Smooth muscle cell (in vitro differentiated cells): ENCODE data around the gene ARHGEF1. TPM values are rescaled to one million over a fixed set of nuclear protein-coding genes. Genes with fewer than 3 reads are reported as not detected.

ENCODE experiments used
- DNase-seq: peaks from one replicate; lab custom pipeline; 2025; ENCODE audit not compliant: unreplicated experiment; lab: John Stamatoyannopoulos, UW
- H2AFZ ChIP-seq: fragments of 200-600 bp; sonication (generic); 2 replicates; pipeline ENCODE4 v1.6.0; 2016; ENCODE audit warnings: antibody characterized with exemption, low read depth, mild to moderate bottlenecking
- H3F3A ChIP-seq: fragments of 200-600 bp; sonication (generic); 2 replicates; pipeline ENCODE4 v1.6.0; 2017; ENCODE audit warnings: antibody characterized with exemption, low read depth
- H3K27ac ChIP-seq: fragments of 200-600 bp; sonication (generic); 2 replicates; pipeline ENCODE4 v1.5.1; 2016; ENCODE audit warnings: low read depth, mild to moderate bottlenecking
- H3K27me3 ChIP-seq: fragments of 200-600 bp; sonication (generic); 2 replicates; pipeline ENCODE4 v1.6.1; 2016; ENCODE audit warnings: low read depth, mild to moderate bottlenecking
- H3K36me3 ChIP-seq: fragments of 200-600 bp; sonication (generic); 2 replicates; pipeline ENCODE4 v1.5.1; 2016; ENCODE audit warnings: low read depth
- H3K4me1 ChIP-seq: fragments of 200-600 bp; sonication (generic); 2 replicates; pipeline ENCODE4 v1.5.1; 2016; ENCODE audit warnings: low read depth
- H3K4me2 ChIP-seq: fragments of 200-600 bp; sonication (generic); 2 replicates; pipeline ENCODE4 v1.6.0; 2016; ENCODE audit warnings: mild to moderate bottlenecking
- H3K4me3 ChIP-seq: fragments of 200-600 bp; sonication (generic); 2 replicates; pipeline ENCODE4 v1.5.1; 2016; ENCODE audit warnings: mild to moderate bottlenecking
- H3K79me2 ChIP-seq: fragments of 200-600 bp; sonication (generic); 2 replicates; pipeline ENCODE4 v1.6.0; 2016; ENCODE audit warnings: low read depth, mild to moderate bottlenecking
- H3K9ac ChIP-seq: fragments of 200-600 bp; sonication (generic); 2 replicates; pipeline ENCODE4 v1.6.0; 2016; ENCODE audit warnings: low read depth
- H3K9me3 ChIP-seq: fragments of 200-600 bp; sonication (generic); replicated peaks from 2 replicates; pipeline ENCODE4 v1.5.1; 2016; ENCODE audit warnings: low read depth
- H4K20me1 ChIP-seq: fragments of 200-600 bp; sonication (generic); 2 replicates; pipeline ENCODE4 v1.6.0; 2016; ENCODE audit warnings: low read depth
- CTCF ChIP-seq: fragments of 200-600 bp; sonication (generic); IDR thresholded peaks from 2 replicates; pipeline ENCODE4 v1.5.1; 2017; ENCODE audit warnings: borderline replicate concordance, mild to moderate bottlenecking, antibody characterized with exemption; ENCODE audit not compliant: insufficient read depth, poor library complexity, severe bottlenecking
- WGBS: methylation state at CpG from one replicate; pipeline ENCODE4 v1.1.7; 2016; ENCODE audit warnings: low lambda C conversion rate; 5-methylcytosine and 5-hydroxymethylcytosine counted together
- polyA plus RNA-seq: library from polyadenylated mRNA; unstranded; fragments of >200 nt; fragmentation: Nextera tagmentation; extraction: Ambion mirVana; gene quantifications from 2 replicates; pipeline ENCODE4 v1.2.1, GENCODE V29; 2016
- total RNA-seq: library from RNA; depleted of rRNA; stranded (reverse); fragments of >200 nt; gene quantifications from 2 replicates; pipeline ENCODE4 v1.2.3, GENCODE V29; 2014

The ARHGEF1 gene
- total and polyA plus RNA-seq, 2 experiments from 2014 or later, result 24.3 to 69.6 TPM

DNA sequence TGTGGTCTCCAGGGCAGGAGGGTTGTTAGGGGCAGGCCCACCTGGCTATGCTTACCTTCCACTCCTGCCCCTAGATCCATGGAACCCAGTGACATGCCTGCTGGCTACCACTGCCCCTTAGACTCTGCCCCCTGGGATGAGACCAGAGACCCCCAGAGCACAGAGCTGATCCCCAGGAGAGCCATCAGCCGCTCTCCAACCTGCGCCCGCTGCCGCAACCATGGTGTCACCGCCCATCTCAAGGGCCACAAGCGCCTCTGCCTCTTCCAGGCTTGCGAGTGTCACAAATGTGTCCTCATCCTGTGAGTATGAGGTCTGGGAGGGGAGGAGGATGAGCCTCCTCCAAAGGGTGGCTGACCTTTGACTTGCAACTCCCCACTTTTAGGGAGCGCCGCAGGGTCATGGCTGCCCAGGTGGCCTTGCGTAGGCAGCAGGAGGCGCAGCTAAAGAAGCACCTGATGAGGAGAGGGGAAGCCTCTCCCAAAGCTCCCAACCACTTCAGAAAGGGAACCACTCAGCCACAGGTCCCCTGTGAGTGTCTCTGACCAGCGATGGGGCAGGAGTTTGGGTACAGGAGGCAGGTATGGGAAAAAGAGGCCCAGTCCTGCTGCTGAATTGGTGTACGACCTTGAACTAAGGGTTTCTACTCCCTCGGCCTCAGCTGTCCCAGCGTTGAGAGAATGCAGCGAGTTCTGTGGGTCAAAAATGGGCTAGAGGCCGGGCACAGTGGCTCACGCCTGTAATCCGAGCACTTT lies 35.5 kb upstream of the ARHGEF1 start:
- H3K4me3 ChIP-seq, result no peak overlapping the region
- WGBS, result 86% methylated on average over 19 of the region's 19 CpGs
- H3K4me1 ChIP-seq, result no peaks in the 10 kb centered on the region
- no peaks in the 10 kb centered on the region for H3F3A ChIP-seq
- H3K9me3 ChIP-seq, result no peaks in the 10 kb centered on the region
- no peak overlapping the region for H2AFZ ChIP-seq
- no peak for TF ChIP-seq CTCF
- peaks cover 18% of the 10 kb centered on the region for H3K27me3 ChIP-seq
- H3K9ac ChIP-seq, result no peak overlapping the region
- no peaks in the 10 kb centered on the region for H3K36me3 ChIP-seq
- no peaks in the 10 kb centered on the region for H3K79me2 ChIP-seq
- DNase-seq, result no peak
- H3K27ac ChIP-seq, result no peak overlapping the region
- no peaks in the 10 kb centered on the region for H4K20me1 ChIP-seq
- no peak overlapping the region for H3K4me2 ChIP-seq

- H3K4me1 ChIP-seq, result no peaks in the 10 kb centered on the region
- WGBS, result 81% methylated on average over 6 of the region's 6 CpGs
Measured at GRCh38 chr19:41848666-41849065, 34.3 kb upstream of the ARHGEF1 start.

GRCh38 chr19:41849067-41849466 lies 33.9 kb upstream of the ARHGEF1 start:
- TF ChIP-seq CTCF, result no peak
- H3K36me3 ChIP-seq, result no peaks in the 10 kb centered on the region
- H3K9ac ChIP-seq, result no peak overlapping the region
- no peaks in the 10 kb centered on the region for H3K9me3 ChIP-seq
- no peak for DNase-seq
- no peak overlapping the region for H2AFZ ChIP-seq
- H3K27me3 ChIP-seq, result peaks cover 34% of the 10 kb centered on the region
- H3K27ac ChIP-seq, result no peak overlapping the region
- 63% methylated on average over 2 of the region's 2 CpGs for WGBS
- no peaks in the 10 kb centered on the region for H3K4me1 ChIP-seq
- H3K4me2 ChIP-seq, result no peak overlapping the region
- H4K20me1 ChIP-seq, result no peaks in the 10 kb centered on the region
- H3K79me2 ChIP-seq, result no peaks in the 10 kb centered on the region
- H3F3A ChIP-seq, result no peaks in the 10 kb centered on the region
- no peak overlapping the region for H3K4me3 ChIP-seq

More at GRCh38 chr19:41848666-41849065, 34.3 kb upstream of the ARHGEF1 start:
- Histone ChIP-seq H3K4me3 (no peak overlapping the region), H2AFZ (no peak overlapping the region), H3F3A (no peaks in the 10 kb centered on the region), H3K9me3 (no peaks in the 10 kb centered on the region), H3K27me3 (peaks cover 30% of the 10 kb centered on the region), H3K36me3 (no peaks in the 10 kb centered on the region), H3K79me2 (no peaks in the 10 kb centered on the region), H4K20me1 (no peaks in the 10 kb centered on the region), H3K9ac (no peak overlapping the region), H3K27ac (no peak overlapping the region), H3K4me2 (no peak overlapping the region)
- no peak for TF ChIP-seq CTCF
- no peak for DNase-seq

GRCh38 chr19:41850381-41850780 lies 32.6 kb upstream of the ARHGEF1 start:
- Histone ChIP-seq H3K27ac (no peak overlapping the region), H3K27me3 (peaks cover 41% of the 10 kb centered on the region), H3K36me3 (no peaks in the 10 kb centered on the region), H3K4me3 (no peak overlapping the region), H3F3A (no peaks in the 10 kb centered on the region), H3K4me1 (no peaks in the 10 kb centered on the region), H3K79me2 (no peaks in the 10 kb centered on the region), H3K4me2 (no peak overlapping the region), H3K9ac (no peak overlapping the region), H3K9me3 (no peaks in the 10 kb centered on the region), H4K20me1 (no peaks in the 10 kb centered on the region), H2AFZ (no peak overlapping the region)
- 76% methylated on average over 5 of the region's 5 CpGs for WGBS
- no peak for DNase-seq
- no peak for TF ChIP-seq CTCF
